GM13977 (cell line): ENCODE results near the gene AGAP3.

Experiments used
- DNase-seq: peaks from one replicate; pipeline ENCODE4 v3.0.0; 2012; ENCODE audit warnings: low spot score
- in situ Hi-C: fragments of 300-500 bp; cut with MboI; formaldehyde crosslinking; loops from one replicate; pipeline ENCODE4 v1.12.0; 2022; ENCODE audit warnings: low sequenced_read_pairs, low pct_unique_long_range_greater_than_20kb, mixed read lengths, inconsistent platforms; ENCODE audit not compliant: unreplicated experiment
- TF ChIP-seq, protein P1 (sequence below): IDR thresholded peaks from 2 replicates; pipeline ENCODE4 v1.5.1; 2012; ENCODE audit warnings: mild to moderate bottlenecking, control low read depth; ENCODE audit not compliant: insufficient read depth; ENCODE audit errors: extremely low read depth, missing control alignments

The AGAP3 gene

DNA sequence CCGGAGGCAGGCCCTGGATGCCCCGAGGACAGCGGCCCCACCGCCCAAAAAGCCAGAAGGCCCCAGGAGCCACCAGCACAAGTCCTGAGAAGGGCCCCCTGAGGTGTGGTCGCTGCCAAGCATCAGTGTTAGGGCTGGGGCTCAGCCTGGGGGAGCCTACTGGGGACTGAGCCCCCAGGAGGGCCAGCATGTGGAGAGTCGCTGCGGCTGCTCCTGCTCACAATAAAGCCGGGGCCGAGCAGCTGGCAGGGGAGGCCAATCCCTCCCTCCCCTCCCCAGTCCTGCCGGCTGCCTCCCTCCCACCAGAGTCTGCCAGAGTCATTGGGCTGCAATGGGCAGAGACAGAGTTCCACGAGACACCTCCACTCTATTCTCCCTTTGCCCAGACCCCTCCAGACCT lies 41.0 kb upstream of the AGAP3 start:
- TF ChIP-seq, protein P1, sequence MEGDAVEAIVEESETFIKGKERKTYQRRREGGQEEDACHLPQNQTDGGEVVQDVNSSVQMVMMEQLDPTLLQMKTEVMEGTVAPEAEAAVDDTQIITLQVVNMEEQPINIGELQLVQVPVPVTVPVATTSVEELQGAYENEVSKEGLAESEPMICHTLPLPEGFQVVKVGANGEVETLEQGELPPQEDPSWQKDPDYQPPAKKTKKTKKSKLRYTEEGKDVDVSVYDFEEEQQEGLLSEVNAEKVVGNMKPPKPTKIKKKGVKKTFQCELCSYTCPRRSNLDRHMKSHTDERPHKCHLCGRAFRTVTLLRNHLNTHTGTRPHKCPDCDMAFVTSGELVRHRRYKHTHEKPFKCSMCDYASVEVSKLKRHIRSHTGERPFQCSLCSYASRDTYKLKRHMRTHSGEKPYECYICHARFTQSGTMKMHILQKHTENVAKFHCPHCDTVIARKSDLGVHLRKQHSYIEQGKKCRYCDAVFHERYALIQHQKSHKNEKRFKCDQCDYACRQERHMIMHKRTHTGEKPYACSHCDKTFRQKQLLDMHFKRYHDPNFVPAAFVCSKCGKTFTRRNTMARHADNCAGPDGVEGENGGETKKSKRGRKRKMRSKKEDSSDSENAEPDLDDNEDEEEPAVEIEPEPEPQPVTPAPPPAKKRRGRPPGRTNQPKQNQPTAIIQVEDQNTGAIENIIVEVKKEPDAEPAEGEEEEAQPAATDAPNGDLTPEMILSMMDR = no peak
- DNase-seq = no peak
- in situ Hi-C loops = no loop called here

DNA sequence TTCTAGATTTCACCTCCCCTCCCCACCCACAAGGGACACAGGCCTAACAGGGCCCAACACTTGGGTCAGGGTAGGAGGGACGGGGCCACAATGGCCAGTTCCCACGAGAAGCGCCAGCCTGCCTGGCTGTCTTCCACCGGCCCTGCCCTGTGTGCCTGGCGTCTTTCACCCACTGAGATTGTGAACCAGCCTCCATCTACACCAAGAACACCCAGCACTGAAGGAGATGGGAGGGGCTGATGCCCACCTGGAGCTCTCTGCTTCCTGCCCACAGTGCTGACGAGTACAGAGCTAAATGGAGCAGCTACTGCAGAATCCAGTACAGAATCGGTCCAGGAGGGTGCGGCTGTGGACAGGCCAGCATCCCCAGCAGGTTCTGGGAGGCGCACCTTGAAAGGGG lies 40.3 kb upstream of the AGAP3 start:
- in situ Hi-C loops = no loop called here
- DNase-seq = no peak
- TF ChIP-seq, protein P1 = no peak

DNA sequence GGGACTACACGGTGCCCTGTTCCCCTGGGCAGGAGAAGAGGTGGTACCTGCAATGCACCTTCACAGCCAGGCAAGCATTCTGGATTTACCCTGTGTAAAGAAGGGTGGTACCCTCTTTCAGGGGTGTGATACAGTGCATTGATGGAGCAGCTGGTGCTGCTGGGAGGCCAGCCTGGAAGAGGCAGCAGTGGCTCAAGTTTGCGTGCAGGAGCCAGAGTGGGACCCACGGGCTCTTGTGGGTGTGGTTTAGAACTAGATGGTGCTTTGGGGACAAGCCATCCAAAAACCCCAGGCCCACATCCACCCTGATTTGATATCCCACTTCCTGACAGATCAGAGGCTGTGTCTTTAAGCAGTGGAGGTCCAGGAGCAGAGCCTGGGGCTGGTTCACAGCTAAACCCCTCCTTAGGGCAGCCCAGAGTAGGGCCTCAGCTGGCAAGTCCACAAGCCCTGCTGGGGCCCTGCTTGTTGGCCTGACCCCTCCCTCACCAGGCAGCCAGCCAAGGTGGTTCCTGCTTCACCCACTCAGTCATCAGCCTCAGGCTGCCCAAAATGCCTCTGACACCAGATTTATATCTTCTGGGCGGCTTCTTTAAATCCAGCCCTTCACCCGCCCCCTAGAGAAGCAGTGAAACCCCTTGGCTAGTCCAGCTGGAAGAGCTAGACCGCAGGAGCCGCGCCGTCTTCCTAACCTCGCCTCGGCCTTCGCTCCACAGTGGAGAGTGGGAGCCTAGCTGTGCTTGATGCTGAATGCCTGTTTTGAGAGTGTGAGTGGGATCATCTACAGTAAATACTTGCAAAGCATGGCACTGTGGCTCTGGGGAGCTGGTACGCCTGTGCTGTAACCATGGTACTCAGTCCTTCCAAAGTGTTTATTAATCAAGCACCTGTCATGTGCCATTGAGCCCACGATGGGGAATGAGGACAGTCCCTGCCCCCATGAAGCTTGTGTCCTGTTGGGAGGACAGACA lies 39.4 kb upstream of the AGAP3 start:
- DNase-seq = no peak
- in situ Hi-C loops = no loop called here
- TF ChIP-seq, protein P1 = no peak

DNA sequence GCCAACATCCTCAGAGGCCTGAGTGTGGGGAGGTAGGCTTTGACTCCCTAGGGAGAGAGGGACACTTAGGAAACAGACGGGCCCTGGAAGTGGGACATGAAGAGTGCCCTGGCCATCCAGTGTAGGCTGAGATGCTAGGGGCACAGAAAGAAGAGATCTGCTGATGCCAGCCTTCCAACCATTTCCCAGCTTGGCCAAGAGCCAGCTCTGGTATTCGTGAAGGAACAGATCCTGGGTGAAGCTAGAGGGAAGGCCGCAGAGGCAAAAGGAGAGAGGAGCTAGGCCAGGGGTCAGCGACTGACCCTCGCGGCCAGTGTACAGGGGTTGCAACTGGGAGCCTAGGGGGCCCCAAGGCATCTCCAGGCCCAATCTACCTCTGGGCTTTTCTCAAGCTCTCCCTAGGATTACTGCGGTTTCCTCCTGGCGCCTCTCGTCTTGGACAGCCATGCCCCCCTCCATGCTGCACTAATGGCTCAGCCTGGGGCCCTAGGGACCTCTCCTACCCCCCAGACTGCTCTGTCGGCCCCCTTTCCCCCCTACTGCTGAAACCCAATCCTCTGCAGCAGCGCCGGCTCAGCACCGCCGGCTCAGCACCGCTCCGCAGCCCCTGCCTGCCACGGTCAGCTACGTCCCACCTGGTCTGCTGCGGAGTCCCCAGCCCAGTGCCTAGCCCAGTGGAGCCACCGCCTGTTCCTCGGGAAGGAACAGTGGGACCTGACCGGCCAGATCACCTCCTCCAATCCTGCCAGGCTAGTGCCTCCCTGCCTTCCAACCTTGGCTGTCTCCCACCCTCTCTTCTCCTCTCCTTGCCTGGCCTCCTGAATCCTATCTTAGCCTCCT lies 38.1 kb upstream of the AGAP3 start, which contains the start of gene ASIC3:
TSS of gene ASIC3 (plus strand) at position 556 of the 840 bp plus-strand sequence. CDS start 355 bp downstream, outside the sequence.
- DNase-seq = no peak

DNA sequence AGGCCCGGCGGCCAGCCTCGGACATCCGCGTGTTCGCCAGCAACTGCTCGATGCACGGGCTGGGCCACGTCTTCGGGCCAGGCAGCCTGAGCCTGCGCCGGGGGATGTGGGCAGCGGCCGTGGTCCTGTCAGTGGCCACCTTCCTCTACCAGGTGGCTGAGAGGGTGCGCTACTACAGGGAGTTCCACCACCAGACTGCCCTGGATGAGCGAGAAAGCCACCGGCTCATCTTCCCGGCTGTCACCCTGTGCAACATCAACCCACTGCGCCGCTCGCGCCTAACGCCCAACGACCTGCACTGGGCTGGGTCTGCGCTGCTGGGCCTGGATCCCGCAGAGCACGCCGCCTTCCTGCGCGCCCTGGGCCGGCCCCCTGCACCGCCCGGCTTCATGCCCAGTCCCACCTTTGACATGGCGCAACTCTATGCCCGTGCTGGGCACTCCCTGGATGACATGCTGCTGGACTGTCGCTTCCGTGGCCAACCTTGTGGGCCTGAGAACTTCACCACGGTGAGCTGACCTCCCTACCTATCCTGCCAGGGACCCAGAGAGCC lies 37.3 kb upstream of the AGAP3 start:
- in situ Hi-C loops = no loop called here

More for the DNA sequence above, 38.1 kb upstream of the AGAP3 start, which contains the start of gene ASIC3:
- TF ChIP-seq, protein P1 = no peak
- in situ Hi-C loops = no loop called here

More for the DNA sequence above, 37.3 kb upstream of the AGAP3 start:
- DNase-seq = no peak
- TF ChIP-seq, protein P1 = no peak
